HepG2 (cell line): ENCODE results near the gene QRFP.

Source experiments
- NR2F6 ChIP-seq, 2 experiments: IDR thresholded peaks; 2 replicates each; pipeline ENCODE4 v1.6.1; 2016; ENCODE audit warnings: antibody characterized with exemption in 1 of 2, mild to moderate bottlenecking in 1 of 2
- NR3C1 ChIP-seq: sonication (generic); formaldehyde crosslinking; IDR thresholded peaks from 2 replicates; pipeline ENCODE4 v1.4.0; 2020; ENCODE audit warnings: missing genetic modification reagents
- ZFP36 ChIP-seq: fragments of 150-350 bp; IDR thresholded peaks from 2 replicates; pipeline ENCODE4 v1.6.1; 2018; ENCODE audit warnings: borderline replicate concordance, low read length, low read depth; ENCODE audit not compliant: partially characterized antibody
- ZNF441 ChIP-seq: sonication (generic); formaldehyde crosslinking; IDR thresholded peaks from 2 replicates; pipeline ENCODE4 v1.7.0; 2021; ENCODE audit warnings: missing genetic modification reagents, borderline replicate concordance
- ZNF460 ChIP-seq: sonication (generic); formaldehyde crosslinking; IDR thresholded peaks from 2 replicates; pipeline ENCODE4 v1.5.1; 2020; ENCODE audit warnings: missing genetic modification reagents, mild to moderate bottlenecking, borderline replicate concordance
- ZNF674 ChIP-seq: sonication (generic); formaldehyde crosslinking; IDR thresholded peaks from 2 replicates; pipeline ENCODE4 v1.5.0; 2020; ENCODE audit warnings: low read depth, mild to moderate bottlenecking, missing genetic modification reagents
- TF ChIP-seq, protein P1 (sequence below): sonication (generic); formaldehyde crosslinking; IDR thresholded peaks from 2 replicates; pipeline ENCODE4 v1.5.1; 2020; ENCODE audit warnings: mild to moderate bottlenecking, missing genetic modification reagents

DNA sequence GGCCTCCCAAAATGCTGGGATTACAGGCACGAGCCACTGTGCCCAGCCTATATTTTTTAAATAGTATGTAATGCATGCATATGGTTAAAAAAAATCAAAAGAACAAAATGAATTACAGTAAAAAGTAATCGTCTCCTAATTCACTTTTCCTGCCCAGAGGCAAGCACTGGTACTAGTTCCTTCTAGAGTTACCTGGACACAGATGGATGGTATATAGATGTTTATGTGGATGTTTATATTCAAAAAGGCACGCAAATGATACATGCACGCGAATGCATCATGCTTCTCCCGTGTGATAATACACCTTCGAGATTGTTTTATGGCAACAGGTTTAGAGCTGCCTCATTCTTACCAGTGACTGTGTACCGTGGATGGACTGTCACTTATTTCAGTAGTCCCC lies 40.1 kb downstream of the QRFP start:
- TF ChIP-seq NR2F6 (IDR thresholded peaks at IDR 0.05) (no peak), NR2F6 (CRISPR knock-in tag; IDR thresholded peaks at IDR 0.05) (no peak), ZFP36 (no peak), ZNF441 (no peak), ZNF460 (CRISPR knock-in tag) (no peak), ZNF674 (CRISPR knock-in tag) (no peak), NR3C1 (CRISPR knock-in tag) (no peak)
- TF ChIP-seq, protein P1, sequence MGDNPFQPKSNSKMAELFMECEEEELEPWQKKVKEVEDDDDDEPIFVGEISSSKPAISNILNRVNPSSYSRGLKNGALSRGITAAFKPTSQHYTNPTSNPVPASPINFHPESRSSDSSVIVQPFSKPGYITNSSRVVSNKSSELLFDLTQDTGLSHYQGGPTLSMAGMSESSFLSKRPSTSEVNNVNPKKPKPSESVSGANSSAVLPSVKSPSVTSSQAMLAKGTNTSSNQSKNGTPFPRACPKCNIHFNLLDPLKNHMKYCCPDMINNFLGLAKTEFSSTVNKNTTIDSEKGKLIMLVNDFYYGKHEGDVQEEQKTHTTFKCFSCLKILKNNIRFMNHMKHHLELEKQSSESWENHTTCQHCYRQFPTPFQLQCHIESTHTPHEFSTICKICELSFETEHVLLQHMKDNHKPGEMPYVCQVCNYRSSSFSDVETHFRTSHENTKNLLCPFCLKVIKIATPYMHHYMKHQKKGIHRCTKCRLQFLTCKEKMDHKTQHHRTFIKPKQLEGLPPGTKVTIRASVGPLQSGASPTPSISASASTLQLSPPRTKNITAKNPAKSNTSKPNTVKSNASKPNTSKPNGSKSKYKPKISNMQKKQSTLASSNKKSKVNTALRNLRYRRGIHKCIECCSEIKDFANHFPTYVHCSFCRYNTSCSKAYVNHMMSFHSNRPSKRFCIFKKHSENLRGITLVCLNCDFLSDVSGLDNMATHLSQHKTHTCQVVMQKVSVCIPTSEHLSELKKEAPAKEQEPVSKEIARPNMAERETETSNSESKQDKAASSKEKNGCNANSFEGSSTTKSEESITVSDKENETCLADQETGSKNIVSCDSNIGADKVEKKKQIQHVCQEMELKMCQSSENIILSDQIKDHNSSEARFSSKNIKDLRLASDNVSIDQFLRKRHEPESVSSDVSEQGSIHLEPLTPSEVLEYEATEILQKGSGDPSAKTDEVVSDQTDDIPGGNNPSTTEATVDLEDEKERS = no peak
